HEK293T (cell line): ENCODE measurements around the gene MRFAP1.

Source experiments
- CTCF ChIA-PET: fragments of 350-600 bp; formaldehyde crosslinking; extraction: SDS; loops from one replicate; lab custom pipeline; 2021; ENCODE audit warnings: antibody characterized with exemption, inconsistent platforms; lab: Yijun Ruan, JAX
- POLR2A ChIA-PET: fragments of 350-600 bp; formaldehyde crosslinking; extraction: SDS; loops from one replicate; lab custom pipeline; 2020; ENCODE audit warnings: antibody characterized with exemption, inconsistent platforms; lab: Yijun Ruan, JAX
- DNase-seq: peaks from one replicate; pipeline ENCODE4 v3.0.0; 2012; ENCODE audit warnings: mixed read lengths; ENCODE audit errors: extremely low spot score
- ARNT ChIP-seq: fragments of 450-650 bp; IDR thresholded peaks from 2 replicates; pipeline ENCODE4 v1.6.1; 2017; ENCODE audit warnings: mild to moderate bottlenecking
- BHLHE40 ChIP-seq: fragments of 450-650 bp; IDR thresholded peaks from 2 replicates; pipeline ENCODE4 v1.6.1; 2016; ENCODE audit warnings: mild to moderate bottlenecking, moderate library complexity, borderline replicate concordance
- CTBP1 ChIP-seq: fragments of 450-650 bp; IDR thresholded peaks from 2 replicates; pipeline ENCODE4 v1.6.1; 2016; ENCODE audit warnings: borderline replicate concordance
- ELF4 ChIP-seq: fragments of 450-650 bp; IDR thresholded peaks from 2 replicates; pipeline ENCODE4 v1.6.1; 2017; ENCODE audit warnings: antibody characterized with exemption
- FOXA1 ChIP-seq: fragments of 450-650 bp; IDR thresholded peaks from 2 replicates; pipeline ENCODE4 v1.6.1; 2016; ENCODE audit warnings: mild to moderate bottlenecking
- FOXK2 ChIP-seq: fragments of 450-650 bp; IDR thresholded peaks from 2 replicates; pipeline ENCODE4 v1.6.1; 2016; ENCODE audit warnings: mild to moderate bottlenecking
- FOXM1 ChIP-seq: fragments of 450-650 bp; IDR thresholded peaks from 2 replicates; pipeline ENCODE4 v1.6.1; 2017; ENCODE audit warnings: mild to moderate bottlenecking, borderline replicate concordance
- HDGF ChIP-seq: fragments of 450-650 bp; IDR thresholded peaks from 2 replicates; pipeline ENCODE4 v1.6.1; 2017; ENCODE audit warnings: antibody characterized with exemption, borderline replicate concordance
- L3MBTL2 ChIP-seq: fragments of 450-650 bp; conservative IDR thresholded peaks from 2 replicates; pipeline ENCODE4 v1.6.1; 2016; ENCODE audit warnings: mild to moderate bottlenecking
- LEF1 ChIP-seq: fragments of 450-650 bp; IDR thresholded peaks from 2 replicates; pipeline ENCODE4 v1.6.1; 2017; ENCODE audit warnings: mild to moderate bottlenecking, borderline replicate concordance
- NFRKB ChIP-seq: fragments of 450-650 bp; IDR thresholded peaks from 2 replicates; pipeline ENCODE4 v1.6.1; 2016; ENCODE audit warnings: mild to moderate bottlenecking, moderate library complexity
- SP1 ChIP-seq: fragments of 450-650 bp; IDR thresholded peaks from 2 replicates; pipeline ENCODE4 v1.6.1; 2017
- SUZ12 ChIP-seq: fragments of 450-650 bp; IDR thresholded peaks from 2 replicates; pipeline ENCODE4 v1.6.1; 2016; ENCODE audit warnings: mild to moderate bottlenecking
- TARDBP ChIP-seq: fragments of 450-650 bp; IDR thresholded peaks from 2 replicates; pipeline ENCODE4 v1.6.1; 2016
- ZNF384 ChIP-seq: fragments of 450-650 bp; IDR thresholded peaks from 2 replicates; pipeline ENCODE4 v1.6.1; 2016
- TF ChIP-seq, protein P1 (sequence below): fragments of 450-650 bp; IDR thresholded peaks from 2 replicates; pipeline ENCODE4 v1.6.1; 2016

Gene MRFAP1

DNA sequence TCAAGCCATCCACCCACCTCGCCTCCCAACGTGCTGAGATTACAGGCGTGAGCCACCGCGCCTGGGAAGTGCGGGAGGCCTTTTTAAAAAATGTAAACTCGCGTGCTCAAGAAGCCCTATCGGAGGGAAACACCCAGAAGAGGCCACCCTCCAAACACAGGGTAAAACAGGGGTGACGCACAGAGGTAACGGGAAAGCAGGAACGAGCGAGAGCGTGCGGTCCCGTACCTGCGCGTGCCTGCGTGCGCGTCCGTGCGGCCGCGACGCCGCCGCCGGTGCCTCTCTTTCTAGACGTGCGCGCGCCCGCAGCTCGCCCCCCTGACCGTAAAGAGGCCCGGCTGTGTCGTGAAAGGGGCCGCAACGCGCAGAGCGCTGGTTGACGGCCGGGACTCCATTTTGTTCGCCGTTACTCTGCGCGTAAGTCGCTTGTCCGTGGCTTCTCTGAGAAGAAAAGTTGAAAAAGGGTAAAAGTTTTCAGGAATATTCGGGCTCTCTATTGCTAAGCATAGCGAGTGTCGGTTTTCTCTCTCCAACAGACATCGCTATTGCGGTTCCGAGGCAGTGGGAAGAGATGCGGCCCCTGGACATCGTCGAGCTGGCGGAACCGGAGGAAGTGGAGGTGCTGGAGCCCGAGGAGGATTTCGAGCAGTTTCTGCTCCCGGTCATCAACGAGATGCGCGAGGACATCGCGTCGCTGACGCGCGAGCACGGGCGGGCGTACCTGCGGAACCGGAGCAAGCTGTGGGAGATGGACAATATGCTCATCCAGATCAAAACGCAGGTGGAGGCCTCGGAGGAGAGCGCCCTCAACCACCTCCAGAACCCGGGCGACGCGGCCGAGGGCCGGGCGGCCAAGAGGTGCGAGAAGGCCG is at the start of gene MRFAP1:
TSS of gene MRFAP1 (plus strand) at position 394 of the 872 bp plus-strand sequence. CDS start at position 572, 178 bp downstream.
- ChIA-PET CTCF (interaction anchor here (0.6 kb wide), 1 partner anchor 198 kb away, joined by 3 read pairs; no protein-coding TSS in a partner anchor), POLR2A (interaction anchor here (0.5 to 5.8 kb wide), 33 partner anchors 9 to 268 kb away, joined by 3 to 79 read pairs (median 4); partner anchors contain the start of genes BLOC1S4, MAN2B2, MRFAP1L1 and S100P)
- TF ChIP-seq FOXA1, result no peak
- TF ChIP-seq HDGF, result no peak
- no peak for TF ChIP-seq LEF1
- TF ChIP-seq, protein P1, sequence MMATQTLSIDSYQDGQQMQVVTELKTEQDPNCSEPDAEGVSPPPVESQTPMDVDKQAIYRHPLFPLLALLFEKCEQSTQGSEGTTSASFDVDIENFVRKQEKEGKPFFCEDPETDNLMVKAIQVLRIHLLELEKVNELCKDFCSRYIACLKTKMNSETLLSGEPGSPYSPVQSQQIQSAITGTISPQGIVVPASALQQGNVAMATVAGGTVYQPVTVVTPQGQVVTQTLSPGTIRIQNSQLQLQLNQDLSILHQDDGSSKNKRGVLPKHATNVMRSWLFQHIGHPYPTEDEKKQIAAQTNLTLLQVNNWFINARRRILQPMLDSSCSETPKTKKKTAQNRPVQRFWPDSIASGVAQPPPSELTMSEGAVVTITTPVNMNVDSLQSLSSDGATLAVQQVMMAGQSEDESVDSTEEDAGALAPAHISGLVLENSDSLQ, result no peak
- TF ChIP-seq L3MBTL2, result peak; percentile 97
- no peak for TF ChIP-seq SUZ12
- no peak for TF ChIP-seq CTBP1
- DNase-seq, result peak; percentile 95

DNA sequence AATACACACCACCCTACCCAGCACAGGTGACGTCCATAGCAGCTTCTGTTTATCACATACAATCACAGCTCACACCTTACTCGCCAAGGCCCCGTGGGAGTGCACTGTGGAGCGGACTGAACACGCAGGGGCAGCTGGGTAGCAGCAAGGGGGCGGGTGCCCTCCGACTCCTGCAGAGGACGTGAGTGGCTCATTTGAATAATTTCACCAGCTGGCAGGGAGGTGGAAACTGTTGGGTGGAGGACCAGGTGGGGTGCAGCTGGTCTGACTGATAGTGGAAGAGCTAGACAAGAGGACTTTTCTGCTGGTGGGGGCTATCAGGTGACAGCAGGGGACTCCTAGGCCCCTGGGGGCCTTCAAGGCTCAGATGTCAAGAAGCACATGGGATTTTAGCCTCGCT is 49.2 kb upstream of the MRFAP1 start:
- no peak for DNase-seq
- CTCF ChIA-PET, result no interaction called here

DNA sequence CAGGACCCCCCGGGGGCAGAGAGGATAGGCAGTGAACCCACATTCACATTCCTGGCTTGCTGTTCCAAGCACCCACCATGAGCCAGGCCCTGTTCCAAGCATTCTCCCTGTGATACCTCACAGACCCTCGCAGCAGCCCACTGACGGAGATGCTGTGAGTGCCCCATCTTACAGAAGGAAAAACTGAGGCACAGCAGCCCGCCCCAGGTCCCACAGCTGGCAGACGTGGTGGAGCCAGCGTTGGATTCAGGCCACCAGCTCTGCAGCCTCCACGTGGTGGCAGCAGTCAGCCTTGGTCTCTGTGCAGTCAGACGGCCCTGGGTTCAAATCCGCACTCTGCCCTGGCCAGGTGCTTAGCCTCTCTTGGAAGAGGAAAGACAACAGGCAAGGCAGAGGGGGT is 48.7 kb upstream of the MRFAP1 start:
- TF ChIP-seq, protein P1, result no peak
- TF ChIP-seq TARDBP (no peak), FOXK2 (no peak), LEF1 (no peak), SUZ12 (no peak), FOXM1 (no peak)
- peak; percentile 39 for DNase-seq
- POLR2A ChIA-PET, result interaction anchor here (1.1 to 1.9 kb wide), 5 partner anchors 32 to 83 kb away, joined by 3 to 4 read pairs (median 3); partner anchors contain the start of gene MRFAP1
- CTCF ChIA-PET, result interaction anchor here (1.0 kb wide), 1 partner anchor 98 kb away, joined by 3 read pairs; no protein-coding TSS in a partner anchor

More for the DNA sequence above, 49.2 kb upstream of the MRFAP1 start:
- POLR2A ChIA-PET, result interaction anchor here (1.1 to 1.9 kb wide), 4 partner anchors 33 to 84 kb away, joined by 3 to 4 read pairs (median 3); a partner anchor contains a TSS
- TF ChIP-seq CTBP1, result no peak
- no peak for TF ChIP-seq ZNF384
- TF ChIP-seq TARDBP, result no peak
- no peak for TF ChIP-seq FOXM1
- no peak for TF ChIP-seq SUZ12

DNA sequence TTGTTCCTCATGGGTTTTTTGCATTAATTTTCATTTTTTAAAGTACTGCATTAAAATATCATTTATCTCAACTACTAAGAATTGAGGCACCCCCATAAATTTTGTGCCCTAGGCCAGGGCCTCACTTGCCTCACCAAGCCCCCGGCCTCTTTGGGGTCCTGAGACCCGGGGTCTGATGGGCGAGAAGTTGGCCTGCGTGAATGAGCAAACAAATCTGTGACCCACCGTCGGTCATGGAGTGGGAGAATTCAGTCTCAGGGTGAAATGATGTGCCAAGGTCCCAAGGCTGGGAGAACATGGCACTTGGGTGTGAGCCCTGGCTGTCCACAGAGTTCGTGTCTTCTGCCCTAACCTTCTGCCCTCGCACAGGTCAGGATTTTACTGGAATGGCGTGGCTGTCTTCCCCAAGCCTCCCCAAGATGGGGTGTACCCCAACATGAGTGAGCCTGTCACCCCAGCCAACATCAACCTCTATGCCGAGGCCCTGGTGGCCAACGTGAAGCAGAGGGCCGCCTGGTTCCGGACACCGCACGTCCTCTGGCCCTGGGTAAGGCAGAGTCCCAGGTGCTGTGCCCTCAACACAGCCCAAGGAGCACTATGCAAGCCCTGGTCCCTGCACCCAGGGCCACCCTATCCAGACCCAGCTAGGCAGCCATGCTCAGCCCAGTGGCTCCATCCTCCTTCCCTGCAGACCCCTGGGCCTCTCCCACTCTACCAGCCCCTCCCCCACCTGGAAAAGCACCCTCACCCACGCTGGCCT is 47.5 kb upstream of the MRFAP1 start:
- no peak for DNase-seq
- CTCF ChIA-PET, result interaction anchor here (0.9 kb wide), 1 partner anchor 33 kb away, joined by 3 read pairs; no protein-coding TSS in a partner anchor
- TF ChIP-seq ZNF384 (no peak), TARDBP (no peak), SUZ12 (no peak), ARNT (no peak), FOXK2 (no peak), BHLHE40 (no peak), CTBP1 (no peak), FOXM1 (no peak), ELF4 (no peak), SP1 (no peak), HDGF (no peak), LEF1 (no peak), L3MBTL2 (no peak), NFRKB (no peak), FOXA1 (no peak)
- TF ChIP-seq, protein P1, result no peak
- POLR2A ChIA-PET, result interaction anchor here (1.1 to 1.4 kb wide), 3 partner anchors 31 to 81 kb away, joined by 3 to 4 read pairs (median 4); partner anchors contain the start of gene MRFAP1

DNA sequence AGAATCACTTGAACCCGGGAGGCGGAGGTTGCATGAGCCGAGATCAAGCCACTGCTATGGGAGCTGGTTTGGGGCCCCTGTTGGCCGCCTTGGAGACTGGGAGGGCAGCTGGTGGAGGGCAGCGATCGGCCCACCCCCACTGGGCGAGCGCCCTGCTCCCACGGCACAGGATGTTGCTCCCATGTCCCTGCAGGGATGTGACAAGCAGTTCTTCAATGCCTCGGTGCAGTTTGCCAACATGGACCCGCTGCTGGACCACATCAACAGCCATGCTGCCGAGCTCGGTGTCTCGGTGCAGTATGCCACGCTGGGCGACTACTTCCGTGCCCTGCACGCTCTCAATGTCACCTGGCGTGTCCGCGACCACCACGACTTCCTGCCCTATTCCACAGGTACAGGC is 46.1 kb upstream of the MRFAP1 start:
- no peak for DNase-seq
- ChIA-PET POLR2A (interaction anchor here (1.1 kb wide), 1 partner anchor 79 kb away, joined by 4 read pairs; a partner anchor contains a TSS), CTCF (no interaction called here)
- no peak for TF ChIP-seq FOXA1
- TF ChIP-seq LEF1, result no peak
- TF ChIP-seq FOXM1, result no peak
- no peak for TF ChIP-seq TARDBP
- TF ChIP-seq ELF4, result no peak
- no peak for TF ChIP-seq ZNF384
- TF ChIP-seq SP1, result no peak
- TF ChIP-seq CTBP1, result no peak
- TF ChIP-seq, protein P1, result no peak
- TF ChIP-seq SUZ12, result no peak
- TF ChIP-seq L3MBTL2, result no peak
- TF ChIP-seq HDGF, result no peak
- TF ChIP-seq ARNT, result no peak
- TF ChIP-seq NFRKB, result no peak
- no peak for TF ChIP-seq BHLHE40
- TF ChIP-seq FOXK2, result no peak
